Loucy (cell line): ENCODE results near the gene SOX1.

ENCODE experiments used
- H2AFZ ChIP-seq: fragments of 200-600 bp; sonication (generic); 2 replicates; pipeline ENCODE4 v1.6.0; 2016; ENCODE audit warnings: antibody characterized with exemption, mild to moderate bottlenecking, low read length, moderate library complexity
- H3F3A ChIP-seq: fragments of 200-600 bp; 2 replicates; pipeline ENCODE4 v1.6.0; 2016; ENCODE audit warnings: antibody characterized with exemption, low read depth, mild to moderate bottlenecking
- H3K27me3 ChIP-seq: fragments of 200-600 bp; sonication (generic); 2 replicates; pipeline ENCODE4 v1.6.1; 2014; ENCODE audit warnings: low read length, mild to moderate bottlenecking; ENCODE audit not compliant: insufficient read depth, poor library complexity, severe bottlenecking
- H3K36me3 ChIP-seq: fragments of 200-600 bp; sonication (generic); 2 replicates; pipeline ENCODE4 v1.6.1; 2016; ENCODE audit warnings: low read length; ENCODE audit not compliant: insufficient read depth
- H3K4me1 ChIP-seq: fragments of 200-600 bp; sonication (generic); 2 replicates; pipeline ENCODE4 v1.5.1; 2014; ENCODE audit warnings: low read length, mild to moderate bottlenecking; ENCODE audit not compliant: insufficient read depth, poor library complexity, severe bottlenecking
- H3K4me2 ChIP-seq: fragments of 200-600 bp; sonication (generic); 2 replicates; pipeline ENCODE4 v1.6.0; 2014; ENCODE audit warnings: antibody characterized with exemption, low read length, low read depth, mild to moderate bottlenecking; ENCODE audit not compliant: poor library complexity, severe bottlenecking
- H3K4me3 ChIP-seq: fragments of 200-600 bp; sonication (generic); 2 replicates; pipeline ENCODE4 v1.5.1; 2014; ENCODE audit warnings: low read length, mild to moderate bottlenecking, mixed read lengths; ENCODE audit not compliant: poor library complexity, severe bottlenecking
- H3K79me2 ChIP-seq: fragments of 200-600 bp; sonication (generic); 2 replicates; pipeline ENCODE4 v1.6.1; 2014; ENCODE audit warnings: low read length; ENCODE audit not compliant: insufficient read depth
- H3K9ac ChIP-seq: fragments of 200-600 bp; sonication (generic); 2 replicates; pipeline ENCODE4 v1.6.0; 2014; ENCODE audit warnings: mild to moderate bottlenecking, low read depth, low read length, moderate library complexity; ENCODE audit not compliant: poor library complexity, severe bottlenecking
- H3K9me2 ChIP-seq: fragments of 200-600 bp; sonication (generic); replicated peaks from 2 replicates; pipeline ENCODE4 v1.6.1; 2016; ENCODE audit warnings: low read depth, low read length, mixed read lengths
- H3K9me3 ChIP-seq: fragments of 200-600 bp; sonication (generic); 2 replicates; pipeline ENCODE4 v1.6.1; 2014; ENCODE audit warnings: mild to moderate bottlenecking, antibody characterized with exemption, low read length, low read depth; ENCODE audit not compliant: insufficient read depth
- H4K20me1 ChIP-seq: fragments of 200-600 bp; sonication (generic); 2 replicates; pipeline ENCODE4 v1.6.0; 2014; ENCODE audit warnings: antibody characterized with exemption, low read length, mild to moderate bottlenecking; ENCODE audit not compliant: insufficient read depth, poor library complexity, severe bottlenecking
- CTCF ChIP-seq: fragments of 200-600 bp; sonication (generic); conservative IDR thresholded peaks from 2 replicates; pipeline ENCODE4 v1.5.1; 2014; ENCODE audit warnings: mild to moderate bottlenecking, antibody characterized with exemption, low read length
- EZH2phosphoT487 ChIP-seq: fragments of 200-600 bp; IDR thresholded peaks from 2 replicates; pipeline ENCODE4 v1.6.1; 2018; ENCODE audit warnings: antibody characterized with exemption, mild to moderate bottlenecking, moderate library complexity, borderline replicate concordance

SOX1 gene

GRCh38 chr13:112078216-112078615 is 11.3 kb downstream of the SOX1 start:
- no peaks in the 10 kb centered on the region for H4K20me1 ChIP-seq
- no peak overlapping the region for H3K4me2 ChIP-seq
- TF ChIP-seq EZH2phosphoT487, result no peak
- TF ChIP-seq CTCF, result no peak
- H3K9me2 ChIP-seq, result no peaks in the 10 kb centered on the region
- no peaks in the 10 kb centered on the region for H3K79me2 ChIP-seq
- H3K4me3 ChIP-seq, result no peak overlapping the region
- no peaks in the 10 kb centered on the region for H3K27me3 ChIP-seq
- no peaks in the 10 kb centered on the region for H3F3A ChIP-seq
- H3K9ac ChIP-seq, result no peak overlapping the region
- 0 out of 2 replicates have a peak, but pooled peaks cover 4% of the 10 kb centered on the region for H3K9me3 ChIP-seq
- no peak overlapping the region for H2AFZ ChIP-seq
- no peaks in the 10 kb centered on the region for H3K4me1 ChIP-seq
- H3K36me3 ChIP-seq, result no peaks in the 10 kb centered on the region

GRCh38 chr13:112078879-112079531 is 12.1 kb downstream of the SOX1 start:
- TF ChIP-seq CTCF, result no peak
- TF ChIP-seq EZH2phosphoT487, result no peak
- Histone ChIP-seq H3K79me2 (no peaks in the 10 kb centered on the region), H3K27me3 (no peaks in the 10 kb centered on the region), H3K4me2 (no peak overlapping the region), H3K9me3 (0 out of 2 replicates have a peak, but pooled peaks cover 9% of the 10 kb centered on the region), H3K4me3 (no peak overlapping the region), H3K4me1 (no peaks in the 10 kb centered on the region), H3K9ac (no peak overlapping the region), H3F3A (no peaks in the 10 kb centered on the region), H3K9me2 (no peaks in the 10 kb centered on the region), H4K20me1 (no peaks in the 10 kb centered on the region), H3K36me3 (no peaks in the 10 kb centered on the region), H2AFZ (no peak overlapping the region)

GRCh38 chr13:112079696-112080095 is 12.7 kb downstream of the SOX1 start:
- no peaks in the 10 kb centered on the region for H3K36me3 ChIP-seq

More at GRCh38 chr13:112079696-112080095, 12.7 kb downstream of the SOX1 start:
- no peaks in the 10 kb centered on the region for H3K79me2 ChIP-seq
- no peaks in the 10 kb centered on the region for H4K20me1 ChIP-seq
- no peak overlapping the region for H3K9ac ChIP-seq
- TF ChIP-seq CTCF, result no peak
- TF ChIP-seq EZH2phosphoT487, result no peak
- H3K4me2 ChIP-seq, result no peak overlapping the region
- H3K4me1 ChIP-seq, result no peaks in the 10 kb centered on the region
- no peaks in the 10 kb centered on the region for H3F3A ChIP-seq
- peaks cover 16% of the 10 kb centered on the region; the same call in 1 of the 2 replicates for H3K9me3 ChIP-seq
- H3K4me3 ChIP-seq, result no peak overlapping the region
- H3K27me3 ChIP-seq, result no peaks in the 10 kb centered on the region
- no peaks in the 10 kb centered on the region for H3K9me2 ChIP-seq
- H2AFZ ChIP-seq, result no peak overlapping the region
